ENCODE measurements around the gene MOCOS. TPM values are rescaled to one million over a fixed set of nuclear protein-coding genes. Genes with fewer than 3 reads are reported as not detected.

The MOCOS gene
- total RNA-seq, 1 experiment from 2014 or later: 5.1 TPM

- intact Hi-C loops (cut with micrococcal nuclease): no loop called here
- no TSS peak for BruUV-seq (replicated peaks)
- DNase-seq (no peak), ATAC-seq (no peak)
- H4K20me1 ChIP-seq (ENCODE audit: low read length): no peaks in the 10 kb centered on the region
- no peaks in the 10 kb centered on the region for H3F3A ChIP-seq (ENCODE audit: low read length, unreplicated experiment)
- H3K4me1 ChIP-seq (ENCODE audit: insufficient read depth, low read length): no peaks in the 10 kb centered on the region
- H3K79me2 ChIP-seq (ENCODE audit: low read length): no peaks in the 10 kb centered on the region
- no peak overlapping the region for H3K4me2 ChIP-seq (ENCODE audit: low read length)
- H3K9ac ChIP-seq (ENCODE audit: low read length): no peak overlapping the region
- H3K9me3 ChIP-seq (ENCODE audit: low read length): no peaks in the 10 kb centered on the region
- H3K27me3 ChIP-seq (ENCODE audit: low read length): no peaks in the 10 kb centered on the region
- no peak overlapping the region for H2AFZ ChIP-seq (ENCODE audit: low read length)
- no peaks in the 10 kb centered on the region for H3K36me3 ChIP-seq (ENCODE audit: low read depth, low read length)
- TF ChIP-seq EZH2 (IDR thresholded peaks at IDR 0.05; ENCODE audit: low read length, unreplicated experiment) (no peak), CTCF (conservative IDR thresholded peaks at IDR 0.05; ENCODE audit: low read depth, low read length) (no peak), EZH2phosphoT487 (IDR thresholded peaks at IDR 0.05; ENCODE audit: borderline replicate concordance, low read length) (no peak)
- no peaks in the 10 kb centered on the region for H3K9me2 ChIP-seq (replicated peaks; ENCODE audit: low read length)
- H3K4me3 ChIP-seq (ENCODE audit: low read length): no peak overlapping the region
- H3K27ac ChIP-seq (ENCODE audit: low read length): no peak overlapping the region
- ChIA-PET CTCF (no interaction called here), POLR2A (ENCODE audit: unreplicated experiment) (no interaction called here)
Observed at GRCh38 chr18:36241831-36242230, 54.5 kb downstream of the MOCOS start.

- Histone ChIP-seq H3K9me2 (replicated peaks; ENCODE audit: low read length) (no peaks in the 10 kb centered on the region), H3K4me2 (ENCODE audit: low read length) (no peak overlapping the region), H3K4me3 (ENCODE audit: low read length) (no peak overlapping the region), H4K20me1 (ENCODE audit: low read length) (no peaks in the 10 kb centered on the region), H3K79me2 (ENCODE audit: low read length) (no peaks in the 10 kb centered on the region), H3K27me3 (ENCODE audit: low read length) (no peaks in the 10 kb centered on the region), H2AFZ (ENCODE audit: low read length) (no peak overlapping the region), H3K27ac (ENCODE audit: low read length) (no peak overlapping the region), H3K36me3 (ENCODE audit: low read depth, low read length) (no peaks in the 10 kb centered on the region), H3K4me1 (ENCODE audit: insufficient read depth, low read length) (no peaks in the 10 kb centered on the region), H3F3A (ENCODE audit: low read length, unreplicated experiment) (no peaks in the 10 kb centered on the region), H3K9me3 (ENCODE audit: low read length) (no peaks in the 10 kb centered on the region), H3K9ac (ENCODE audit: low read length) (no peak overlapping the region)
- ChIA-PET CTCF (no interaction called here), POLR2A (ENCODE audit: unreplicated experiment) (interaction anchor here (0.6 kb wide), 1 partner anchor 74 kb away, joined by 4 read pairs; no protein-coding TSS in a partner anchor)
- ATAC-seq: no peak
- BruUV-seq (replicated peaks): no TSS peak
- DNase-seq: no peak
- intact Hi-C loops (cut with micrococcal nuclease): no loop called here
- TF ChIP-seq CTCF (conservative IDR thresholded peaks at IDR 0.05; ENCODE audit: low read depth, low read length): no peak
- TF ChIP-seq EZH2 (IDR thresholded peaks at IDR 0.05; ENCODE audit: low read length, unreplicated experiment): no peak
- no peak for TF ChIP-seq EZH2phosphoT487 (IDR thresholded peaks at IDR 0.05; ENCODE audit: borderline replicate concordance, low read length)
Observed at GRCh38 chr18:36247036-36247435, 59.7 kb downstream of the MOCOS start.

- Histone ChIP-seq H3K27ac (ENCODE audit: low read length) (no peak overlapping the region), H4K20me1 (ENCODE audit: low read length) (no peaks in the 10 kb centered on the region), H3K9ac (ENCODE audit: low read length) (no peak overlapping the region), H3K4me2 (ENCODE audit: low read length) (no peak overlapping the region), H3K27me3 (ENCODE audit: low read length) (no peaks in the 10 kb centered on the region), H3K4me3 (ENCODE audit: low read length) (no peak overlapping the region), H3K9me3 (ENCODE audit: low read length) (no peaks in the 10 kb centered on the region), H3K79me2 (ENCODE audit: low read length) (no peaks in the 10 kb centered on the region), H3K9me2 (replicated peaks; ENCODE audit: low read length) (no peaks in the 10 kb centered on the region), H2AFZ (ENCODE audit: low read length) (no peak overlapping the region), H3K4me1 (ENCODE audit: insufficient read depth, low read length) (no peaks in the 10 kb centered on the region), H3F3A (ENCODE audit: low read length, unreplicated experiment) (no peaks in the 10 kb centered on the region), H3K36me3 (ENCODE audit: low read depth, low read length) (no peaks in the 10 kb centered on the region)
- no TSS peak for BruUV-seq (replicated peaks)
- intact Hi-C loops (cut with micrococcal nuclease): no loop called here
- TF ChIP-seq CTCF (conservative IDR thresholded peaks at IDR 0.05; ENCODE audit: low read depth, low read length) (no peak), EZH2 (IDR thresholded peaks at IDR 0.05; ENCODE audit: low read length, unreplicated experiment) (no peak), EZH2phosphoT487 (IDR thresholded peaks at IDR 0.05; ENCODE audit: borderline replicate concordance, low read length) (no peak)
- DNase-seq (no peak), ATAC-seq (no peak)
- ChIA-PET CTCF (no interaction called here), POLR2A (ENCODE audit: unreplicated experiment) (no interaction called here)
Observed at GRCh38 chr18:36249392-36249791, 62.1 kb downstream of the MOCOS start.
